Measurements from ENCODE around the gene PLCG1. TPM values are rescaled to one million over a fixed set of nuclear protein-coding genes. Genes with fewer than 3 reads are reported as not detected.

The PLCG1 gene
- total RNA-seq, 1 donor from 2014 or later: 94.0 TPM

- Histone ChIP-seq H3K4me3 (no peak overlapping the region), H3K27me3 (ENCODE audit: low read depth) (no peaks in the 10 kb centered on the region), H3K9me3 (no peaks in the 10 kb centered on the region), H3K27ac (no peak overlapping the region), H3K36me3 (peaks cover 24% of the 10 kb centered on the region), H3K4me1 (peaks cover 9% of the 10 kb centered on the region)
- intact Hi-C loops (cut with DNase I): no loop called here
- no peak for TF ChIP-seq CTCF (IDR thresholded peaks at IDR 0.05)
- ATAC-seq: no peak
- peak; percentile 24 for DNase-seq
Observed at GRCh38 chr20:41183391-41183790, 46.0 kb downstream of the PLCG1 start.

GRCh38 chr20:41183831-41184230, 46.5 kb downstream of the PLCG1 start:
- no peak overlapping the region for H3K4me3 ChIP-seq
- H3K36me3 ChIP-seq: peaks cover 24% of the 10 kb centered on the region
- no peaks in the 10 kb centered on the region for H3K27me3 ChIP-seq (ENCODE audit: low read depth)
- H3K9me3 ChIP-seq: no peaks in the 10 kb centered on the region
- ATAC-seq: no peak
- intact Hi-C loops (cut with DNase I): no loop called here
- no peak for TF ChIP-seq CTCF (IDR thresholded peaks at IDR 0.05)
- H3K27ac ChIP-seq: no peak overlapping the region
- peaks cover 9% of the 10 kb centered on the region for H3K4me1 ChIP-seq
- no peak for DNase-seq

- H3K4me3 ChIP-seq: no peak overlapping the region
- no peaks in the 10 kb centered on the region for H3K27me3 ChIP-seq (ENCODE audit: low read depth)
Observed at GRCh38 chr20:41185013-41185757, 47.8 kb downstream of the PLCG1 start.

GRCh38 chr20:41187668-41188067, 50.3 kb downstream of the PLCG1 start:
- intact Hi-C loops (cut with DNase I): no loop called here
- Histone ChIP-seq H3K27ac (no peak overlapping the region), H3K9me3 (peaks cover 4% of the 10 kb centered on the region), H3K4me3 (no peak overlapping the region), H3K36me3 (peaks cover 18% of the 10 kb centered on the region), H3K27me3 (ENCODE audit: low read depth) (no peaks in the 10 kb centered on the region), H3K4me1 (no peaks in the 10 kb centered on the region)
- no peak for TF ChIP-seq CTCF (IDR thresholded peaks at IDR 0.05)
- DNase-seq (no peak), ATAC-seq (no peak)

More at GRCh38 chr20:41185013-41185757, 47.8 kb downstream of the PLCG1 start:
- peaks cover 6% of the 10 kb centered on the region for H3K4me1 ChIP-seq
- no peak for TF ChIP-seq CTCF (IDR thresholded peaks at IDR 0.05)
- intact Hi-C loops (cut with DNase I): no loop called here
- ATAC-seq: no peak
- H3K9me3 ChIP-seq: no peaks in the 10 kb centered on the region
- peak; percentile 29 for DNase-seq
- H3K36me3 ChIP-seq: peaks cover 24% of the 10 kb centered on the region
- no peak overlapping the region for H3K27ac ChIP-seq

- Histone ChIP-seq H3K4me1 (no peaks in the 10 kb centered on the region), H3K27ac (no peak overlapping the region), H3K27me3 (ENCODE audit: low read depth) (no peaks in the 10 kb centered on the region), H3K9me3 (peaks cover 10% of the 10 kb centered on the region), H3K36me3 (no peaks in the 10 kb centered on the region), H3K4me3 (no peak overlapping the region)
- no peak for TF ChIP-seq CTCF (IDR thresholded peaks at IDR 0.05)
- ATAC-seq: peak in 1 of 2 donors; percentile 51
- intact Hi-C loops (cut with DNase I): no loop called here
- no peak for DNase-seq
Observed at GRCh38 chr20:41191562-41192500, 54.5 kb downstream of the PLCG1 start.

Data from lower lobe of right lung (tissue), 2 donors.